ENCODE measurements around the gene SCO2.
A peak's percentile ranks its signal among the peaks of the same experiment; 100 is the strongest.

SCO2 gene, protein sequence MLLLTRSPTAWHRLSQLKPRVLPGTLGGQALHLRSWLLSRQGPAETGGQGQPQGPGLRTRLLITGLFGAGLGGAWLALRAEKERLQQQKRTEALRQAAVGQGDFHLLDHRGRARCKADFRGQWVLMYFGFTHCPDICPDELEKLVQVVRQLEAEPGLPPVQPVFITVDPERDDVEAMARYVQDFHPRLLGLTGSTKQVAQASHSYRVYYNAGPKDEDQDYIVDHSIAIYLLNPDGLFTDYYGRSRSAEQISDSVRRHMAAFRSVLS

DNA sequence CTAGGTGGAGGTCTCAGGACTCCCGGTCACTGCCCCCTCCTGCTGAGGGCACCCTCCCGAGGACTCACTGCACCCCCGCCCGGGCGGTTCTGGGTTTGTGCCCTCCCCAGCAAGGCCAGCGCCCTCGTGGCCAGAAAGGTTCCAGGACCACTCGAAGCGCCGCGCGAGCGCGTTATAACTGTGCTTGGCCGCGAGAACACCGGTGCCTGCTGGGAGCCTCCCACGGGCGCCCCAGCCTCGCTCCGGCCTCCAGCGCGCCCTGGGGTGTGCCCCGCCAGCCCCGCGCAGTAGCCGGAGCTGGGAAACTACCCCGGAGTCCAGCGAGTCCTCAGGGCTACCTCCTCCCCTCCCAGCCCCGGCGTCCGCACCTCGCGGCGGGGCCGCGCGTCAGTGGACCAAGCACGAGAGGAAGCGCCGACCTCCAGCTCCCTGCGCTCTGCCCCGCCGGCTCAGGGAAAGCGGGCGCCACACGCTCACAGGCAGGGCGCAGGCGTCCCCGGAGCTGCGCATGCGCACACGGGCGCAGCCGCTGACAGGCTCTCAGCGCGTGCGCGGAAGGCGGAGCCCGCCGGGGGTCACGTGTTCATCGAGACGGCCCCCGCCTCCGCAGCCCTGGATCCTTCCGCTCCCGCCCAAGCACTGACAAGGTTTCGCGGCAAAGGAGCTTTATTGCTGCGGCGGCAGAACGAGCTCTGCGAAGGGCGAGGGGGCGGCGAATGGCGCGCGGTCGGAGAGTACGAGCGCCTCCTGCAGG, at the start of gene SCO2:
SCO2 (minus strand) TSS at position 495 of the 754 bp plus-strand sequence. CDS start 1,187 bp downstream, outside the sequence.
- ATAC-seq = peak; percentile 53 to 58

DNA sequence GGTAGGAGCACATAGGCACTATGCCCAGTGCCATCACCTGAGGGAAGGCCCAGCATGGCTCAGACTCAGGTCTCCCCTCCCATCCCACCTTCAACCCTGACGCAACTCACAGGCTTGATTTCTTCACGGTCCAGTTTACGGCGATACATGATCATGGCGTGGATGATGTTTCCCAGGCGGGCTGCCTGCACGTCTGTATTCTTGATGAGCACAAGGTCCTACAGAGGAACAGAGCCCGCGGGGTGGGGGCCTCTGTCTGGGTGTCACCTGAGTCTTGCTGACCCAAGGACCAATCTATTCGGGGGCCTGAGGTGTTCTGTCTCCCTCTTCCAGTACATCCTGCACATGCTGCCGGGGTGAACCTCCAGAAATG, 49.0 kb upstream of the SCO2 start:
- no peak for ATAC-seq

DNA sequence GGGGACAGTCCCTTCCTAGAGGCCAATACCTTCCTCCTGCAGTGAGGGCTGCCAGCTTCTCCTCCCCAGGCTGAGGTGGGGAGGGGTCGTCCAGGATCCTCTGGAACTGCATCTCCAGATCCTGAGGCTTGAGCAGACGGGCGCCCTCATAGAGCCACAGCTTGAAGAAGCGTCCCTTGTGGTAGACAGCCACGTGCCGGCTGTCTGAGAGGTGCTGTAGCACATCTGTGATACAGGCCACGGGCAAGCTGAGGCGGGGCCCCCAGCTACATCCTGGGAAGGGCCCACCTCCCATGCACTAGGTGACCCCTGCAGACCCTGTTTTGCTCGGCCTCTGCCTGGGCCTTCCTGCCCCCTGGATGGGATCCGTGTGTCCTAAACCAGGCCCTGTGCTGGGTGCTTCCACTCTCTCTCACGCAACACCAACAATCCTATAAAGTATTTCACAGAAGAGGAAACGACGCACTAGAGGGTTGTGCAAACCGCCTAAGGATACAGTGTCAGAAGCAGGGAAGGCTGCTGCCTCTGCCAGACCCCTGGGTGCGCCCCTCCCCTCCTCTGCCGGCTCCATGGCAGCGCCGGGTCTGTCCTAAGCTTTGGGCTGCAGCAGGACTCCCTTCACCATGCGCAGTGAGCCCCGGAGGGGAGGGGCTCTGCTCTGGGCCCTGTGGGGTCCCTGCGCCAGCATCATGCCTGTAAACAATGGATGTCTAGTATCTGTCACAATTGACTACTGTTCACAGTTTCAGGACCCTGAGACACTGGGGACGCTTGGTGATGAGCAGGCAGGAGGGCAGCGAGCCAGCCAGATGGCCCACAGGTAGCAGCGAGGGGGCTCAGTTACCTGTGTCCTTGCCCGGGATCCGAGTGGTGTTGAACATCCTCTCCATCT, 48.3 kb upstream of the SCO2 start:
- ATAC-seq = no peak

DNA sequence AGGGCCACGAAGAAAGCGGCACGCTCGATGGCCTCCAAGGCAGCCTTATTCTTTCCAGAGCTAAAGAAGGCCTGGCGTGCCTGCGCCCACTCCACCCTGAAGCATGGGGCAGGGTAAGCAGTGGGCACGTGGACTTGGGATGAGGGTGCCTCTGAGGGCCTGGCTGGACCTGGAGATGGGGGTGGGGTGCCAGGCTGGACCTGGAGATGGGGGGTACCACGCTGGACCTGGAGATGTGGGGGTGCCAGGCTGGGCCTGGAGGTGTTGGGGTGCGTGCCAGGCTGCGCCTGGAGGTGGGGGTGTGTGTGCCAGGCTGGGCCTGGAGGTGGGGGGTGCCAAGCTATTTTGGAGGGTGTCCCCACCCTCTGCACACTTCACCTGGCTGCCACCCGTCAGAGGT, 47.6 kb upstream of the SCO2 start:
- ATAC-seq = no peak

DNA sequence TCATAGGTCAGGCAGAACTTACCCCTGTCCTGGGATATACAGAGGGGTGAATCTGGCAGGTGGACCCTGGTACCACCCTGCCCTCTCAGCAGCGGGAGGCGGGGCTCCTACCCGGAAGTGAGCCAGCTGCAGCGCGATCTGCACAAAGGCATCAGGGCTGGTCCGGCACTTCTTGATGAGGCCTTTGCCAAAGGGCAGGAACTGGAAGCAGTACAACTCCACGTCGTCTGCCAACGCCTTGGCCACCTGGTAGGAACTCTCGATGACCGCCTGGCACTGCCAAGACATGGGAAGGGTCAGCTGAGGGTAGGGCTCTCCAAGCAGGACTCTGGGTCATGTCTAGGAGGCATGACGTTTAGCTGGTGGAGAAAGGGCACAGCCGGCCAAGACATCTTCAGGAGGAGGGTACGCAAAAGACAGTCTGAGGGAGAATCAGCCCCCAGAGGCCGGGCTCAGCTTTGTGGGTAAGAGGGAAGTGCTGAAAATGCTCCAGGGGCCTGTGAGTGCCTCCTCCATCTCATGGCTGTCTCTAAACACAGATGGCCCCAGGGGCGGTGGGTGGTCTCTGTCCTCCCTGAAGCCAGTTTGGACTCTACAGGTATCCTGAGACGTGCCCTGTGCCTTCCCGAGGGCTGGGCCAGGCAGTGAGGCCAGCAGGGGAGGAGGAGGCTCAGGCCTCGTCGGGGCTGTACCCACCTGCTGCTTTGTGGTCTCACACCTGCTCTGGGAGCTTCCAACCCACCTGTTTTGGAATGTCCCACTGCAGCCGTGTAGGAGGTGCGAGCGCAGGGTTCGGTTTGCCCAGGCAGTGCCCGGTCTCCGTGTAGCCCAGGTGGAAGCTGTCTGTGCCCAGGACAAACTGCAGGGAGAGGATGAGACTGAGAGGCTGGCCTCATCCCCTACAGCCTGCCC, 46.1 kb upstream of the SCO2 start:
- no peak for ATAC-seq

DNA sequence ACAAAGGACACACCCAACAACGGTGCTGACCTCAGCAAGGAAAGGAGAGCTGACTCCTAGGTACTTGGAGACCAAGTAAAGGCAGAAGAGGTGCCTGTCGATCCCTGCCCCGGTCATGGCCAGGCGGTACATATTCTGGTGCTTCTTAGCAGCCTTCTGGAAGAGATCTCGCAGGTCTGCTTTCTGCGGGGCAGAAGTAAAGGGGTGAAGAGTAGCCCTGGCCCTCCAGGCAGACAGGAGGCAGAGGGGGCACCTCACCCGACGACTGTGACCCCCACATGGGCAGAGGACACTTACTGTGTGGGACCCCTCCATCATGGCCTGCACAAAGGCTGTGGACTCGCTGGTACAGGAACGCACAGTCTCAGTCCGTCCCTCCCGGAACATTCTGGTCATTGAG, 45.5 kb upstream of the SCO2 start:
- no peak for ATAC-seq

DNA sequence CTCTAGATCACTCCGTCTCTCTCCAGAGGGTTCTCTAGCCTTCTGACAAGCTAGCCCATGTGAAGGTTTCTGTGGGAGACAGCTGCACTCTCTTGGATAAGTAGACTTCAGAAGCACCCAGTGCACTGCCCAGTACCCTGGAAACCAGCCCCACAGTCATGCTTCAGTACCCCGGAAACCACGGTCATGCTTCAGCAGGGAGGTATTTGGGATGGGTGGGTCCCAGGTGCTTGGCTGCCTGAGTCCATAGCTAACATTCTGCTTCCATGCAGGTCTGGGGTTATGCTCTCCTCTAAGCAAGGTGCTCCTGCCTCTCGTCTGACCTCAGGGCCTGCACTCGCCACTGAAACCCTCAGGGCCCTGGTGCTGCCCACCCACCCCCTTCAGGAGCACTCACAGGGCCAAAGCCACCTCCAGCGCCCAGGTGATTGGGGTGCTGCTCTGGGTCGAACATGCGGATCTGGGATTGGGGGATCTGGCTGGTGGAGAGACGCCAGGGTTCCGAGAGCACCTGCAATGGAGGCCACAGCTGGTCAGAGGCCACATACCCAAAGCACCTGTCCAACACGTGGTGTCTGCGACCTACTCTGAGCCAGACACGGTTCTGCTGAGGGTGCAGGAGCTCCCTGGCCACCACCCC, 44.6 kb upstream of the SCO2 start:
- ATAC-seq = no peak

DNA sequence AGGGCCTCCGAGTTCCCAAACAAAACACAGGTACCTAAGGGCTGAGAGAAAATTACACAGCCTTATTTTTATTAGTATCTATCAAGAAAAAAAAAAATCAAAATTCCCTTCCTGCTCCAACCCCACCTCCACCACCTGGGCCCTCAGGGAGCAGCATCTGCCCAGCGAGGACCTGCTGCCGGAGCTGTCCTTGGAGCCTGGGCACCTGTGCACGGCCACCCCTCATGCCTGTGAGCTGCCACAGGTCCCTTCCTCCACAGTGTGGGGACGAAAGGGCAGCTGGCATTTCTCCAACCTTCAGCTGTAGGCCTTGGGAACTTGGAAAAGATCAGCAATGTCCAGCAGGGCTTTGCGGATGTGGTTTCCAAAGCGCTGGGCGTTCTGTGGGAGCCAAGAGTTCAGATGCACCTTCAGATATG, 43.7 kb upstream of the SCO2 start:
- no peak for ATAC-seq

DNA sequence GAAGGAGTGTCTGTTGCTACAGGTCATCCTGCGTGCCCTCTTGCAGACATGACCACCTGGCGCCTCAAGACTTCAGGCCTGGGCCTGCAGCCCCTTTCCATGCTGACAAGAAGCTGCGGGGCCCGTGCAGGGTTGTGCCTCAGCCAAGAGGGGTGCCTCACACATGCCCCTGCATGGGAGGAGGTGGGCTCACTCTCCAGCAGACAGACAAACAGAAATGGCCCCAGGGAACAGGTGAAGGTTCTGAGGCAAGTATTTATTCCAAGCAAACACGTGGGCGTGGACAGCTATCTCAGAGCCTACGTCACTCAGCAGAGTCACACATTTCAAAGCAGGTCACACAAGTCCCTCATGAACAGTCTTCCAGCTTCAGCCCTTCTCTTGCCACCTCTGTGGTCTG, 43.2 kb upstream of the SCO2 start:
- no peak for ATAC-seq

DNA sequence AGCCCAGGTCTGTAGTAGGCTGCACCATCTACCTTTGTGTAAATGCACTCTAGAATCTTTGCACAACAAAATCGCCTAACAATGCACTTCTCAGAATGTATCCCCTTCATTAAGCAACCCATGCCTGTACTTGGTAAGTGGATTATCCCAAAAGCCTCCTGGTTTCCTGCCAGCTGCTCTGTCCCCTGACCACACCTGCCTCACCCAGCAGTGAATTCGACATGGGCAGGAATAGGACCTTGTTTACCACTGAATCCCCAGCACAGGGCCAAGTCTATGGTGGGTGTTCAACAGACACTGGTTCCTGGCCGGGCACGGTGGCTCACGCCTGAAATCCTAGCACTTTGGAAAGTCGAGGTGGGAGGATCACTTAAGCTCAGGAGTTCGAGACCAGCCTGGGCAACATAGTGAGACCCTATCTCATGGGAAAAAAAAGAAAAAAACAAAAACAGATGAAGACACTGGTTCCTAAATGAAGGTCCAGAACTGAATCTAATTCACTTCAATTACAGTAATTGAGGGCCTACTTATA, 42.4 kb upstream of the SCO2 start:
- no peak for ATAC-seq

DNA sequence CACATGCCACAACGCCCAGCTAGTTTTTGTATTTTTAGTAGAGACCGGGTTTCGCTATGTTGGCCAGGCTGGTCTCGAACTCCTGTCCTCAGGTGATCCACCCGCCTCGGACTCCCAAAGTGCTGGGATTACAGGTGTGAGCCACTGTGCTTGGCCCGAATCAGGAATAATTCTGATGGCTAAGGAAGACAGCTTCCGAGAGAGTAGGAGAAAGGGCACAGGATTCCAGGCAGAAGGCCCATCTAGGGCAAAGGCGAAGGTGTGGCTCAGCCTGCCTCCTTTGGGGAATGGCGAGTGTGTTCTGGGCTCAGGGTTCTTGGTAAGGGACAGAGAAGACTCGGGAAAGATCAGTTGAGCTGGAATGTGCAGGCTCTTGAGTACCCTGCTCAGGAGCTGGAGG, 38.9 kb upstream of the SCO2 start:
- no peak for ATAC-seq

DNA sequence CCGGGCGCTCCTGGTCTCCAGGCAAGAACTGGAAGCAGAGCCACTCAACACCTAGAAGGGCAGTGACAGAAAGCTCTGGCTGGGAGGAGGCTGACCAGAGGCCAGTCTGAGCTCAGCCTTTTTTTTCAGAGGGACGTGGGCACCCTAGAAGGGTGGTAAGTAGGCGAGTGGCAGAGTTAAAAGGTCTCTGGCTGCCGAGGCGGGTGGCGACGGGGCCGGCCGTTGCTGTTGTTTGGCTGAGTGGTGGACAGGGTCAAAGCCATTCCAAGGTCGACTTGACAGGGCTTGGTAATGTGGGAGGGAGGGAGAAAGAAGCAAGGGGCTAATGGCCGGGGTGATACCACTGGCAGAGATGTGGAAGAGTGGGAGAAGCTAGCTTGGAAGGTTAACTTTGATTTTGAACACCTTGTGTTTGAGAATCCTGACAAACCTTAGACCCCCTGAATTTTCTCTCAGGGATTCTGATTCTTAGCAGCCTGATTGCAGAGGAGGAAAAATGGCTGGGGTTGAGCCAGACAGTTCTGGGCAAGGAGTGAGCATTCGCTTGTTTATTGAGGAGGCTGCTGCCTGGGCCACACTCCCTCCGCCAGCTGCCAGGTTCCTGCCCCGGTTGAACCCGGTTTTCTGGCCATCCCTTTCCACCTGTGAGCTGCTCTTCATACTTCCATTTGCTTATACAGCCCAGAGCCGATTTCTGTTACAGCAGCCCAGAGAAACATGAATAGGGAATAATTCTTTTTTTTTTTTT, 38.2 kb upstream of the SCO2 start:
- ATAC-seq = peak in 1 of 2 donors; percentile 1

DNA sequence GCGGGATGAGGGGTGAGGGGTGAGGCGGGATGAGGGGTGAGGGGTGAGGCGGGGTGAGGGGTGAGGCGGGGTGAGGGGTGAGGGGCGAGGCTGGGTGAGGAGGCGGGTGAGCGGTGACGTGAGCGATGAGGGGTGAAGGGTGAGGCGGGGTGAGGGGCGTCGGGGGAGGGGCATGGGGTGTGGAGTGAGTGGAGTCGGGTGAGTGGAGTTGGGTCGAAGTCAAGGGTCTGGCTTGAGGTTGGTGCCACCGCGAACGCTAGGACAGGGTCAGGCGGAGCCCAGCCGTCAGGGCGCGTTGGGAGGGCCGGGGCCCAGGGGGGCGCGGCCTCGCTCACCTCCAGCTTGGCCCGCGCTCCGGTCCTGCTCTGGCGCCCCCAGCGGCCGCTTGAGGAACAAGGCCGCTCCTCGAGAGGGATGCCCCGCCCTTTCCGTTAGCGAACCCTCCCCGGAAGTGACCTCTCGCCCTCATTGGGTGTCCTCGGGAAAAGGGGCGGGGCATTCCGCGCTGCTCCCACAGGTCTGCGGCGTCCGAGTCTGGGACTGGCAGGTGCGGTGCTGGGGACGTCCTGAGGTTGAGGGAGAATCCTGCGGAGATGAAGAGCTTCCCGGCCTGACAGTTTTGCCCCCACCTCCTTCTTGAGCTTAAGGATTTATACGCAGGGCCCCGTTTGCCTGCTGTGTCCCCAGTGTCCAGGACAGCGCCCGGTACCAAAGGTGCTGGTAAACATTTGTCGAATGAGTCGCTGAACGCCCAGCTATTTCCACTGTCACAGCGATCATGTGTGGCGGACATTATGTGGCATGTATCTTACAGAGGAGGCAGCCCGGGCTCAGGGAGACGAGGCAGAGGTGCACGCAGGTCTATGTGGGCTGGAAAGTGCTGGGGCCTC, 37.4 kb upstream of the SCO2 start, which contains the start of gene SYCE3:
SYCE3 (minus strand) TSS at position 397 of the 890 bp plus-strand sequence. CDS start 6,514 bp downstream, outside the sequence.
- peak; percentile 93 to 95 for ATAC-seq

DNA sequence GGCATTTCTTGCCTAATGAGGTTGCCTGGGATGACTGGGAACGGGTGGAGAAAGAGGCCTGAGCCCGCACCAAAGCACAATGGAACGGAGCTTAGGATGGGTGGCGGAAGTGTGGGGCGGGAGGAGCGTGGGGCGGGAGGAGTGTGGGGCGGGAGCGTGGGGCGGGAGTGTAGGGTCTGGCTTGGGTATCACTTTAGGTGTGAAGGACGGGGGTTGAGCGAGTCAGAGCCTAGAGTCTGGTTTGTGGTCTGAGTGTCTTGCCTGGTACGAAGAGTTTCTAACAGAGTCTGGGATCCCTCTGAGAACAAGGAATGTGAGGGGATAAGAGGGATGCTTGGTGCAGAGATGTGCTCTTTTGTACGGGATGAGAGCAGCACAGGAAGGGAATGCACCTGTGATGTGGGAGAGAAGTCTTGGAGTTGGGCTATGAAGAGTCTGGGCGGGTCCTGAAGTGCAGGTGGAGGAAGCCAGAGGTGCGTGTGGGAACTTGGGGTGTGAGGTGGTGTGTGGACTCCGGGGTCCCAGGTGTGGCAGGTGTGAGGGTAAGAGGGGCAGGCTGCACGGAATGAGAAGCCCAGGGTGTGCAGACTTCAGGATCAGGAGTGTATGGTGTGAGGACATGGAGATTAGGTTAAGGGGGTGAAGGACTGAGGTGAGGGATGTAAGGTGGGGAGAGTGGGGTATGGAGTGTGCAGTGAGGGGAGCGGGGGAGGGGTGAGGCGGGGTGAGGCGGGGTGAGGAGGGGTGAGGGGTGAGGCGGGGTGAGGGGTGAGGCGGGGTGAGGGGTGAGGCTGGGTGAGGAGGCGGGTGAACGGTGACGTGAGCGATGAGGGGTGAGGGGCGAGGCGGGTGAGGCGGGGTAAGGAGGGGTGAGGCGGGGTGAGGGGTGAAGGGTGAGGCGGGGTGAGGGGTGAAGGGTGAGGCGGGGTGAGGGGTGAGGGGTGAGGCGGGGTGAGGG, 36.3 kb upstream of the SCO2 start:
- ATAC-seq = no peak

DNA sequence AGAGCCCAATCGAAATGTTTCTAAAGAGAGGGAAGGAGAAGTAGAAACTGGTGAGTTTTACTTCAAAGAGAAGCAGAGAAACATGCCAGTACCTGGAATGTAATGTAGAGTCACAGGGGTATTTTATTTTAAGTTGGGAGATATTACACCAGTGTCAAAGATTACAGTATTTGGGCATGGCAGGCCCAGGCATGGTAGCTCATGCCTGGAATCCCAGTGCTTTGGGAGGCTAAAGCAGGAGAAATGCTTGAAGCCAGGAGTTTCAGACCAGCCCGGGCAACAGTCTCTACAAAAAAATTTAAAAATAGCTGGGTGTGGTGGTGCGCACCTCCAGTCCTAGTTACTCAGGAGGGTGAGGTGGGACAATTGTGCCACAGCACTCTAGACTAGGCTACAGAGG, 34.6 kb upstream of the SCO2 start:
- ATAC-seq = no peak

DNA sequence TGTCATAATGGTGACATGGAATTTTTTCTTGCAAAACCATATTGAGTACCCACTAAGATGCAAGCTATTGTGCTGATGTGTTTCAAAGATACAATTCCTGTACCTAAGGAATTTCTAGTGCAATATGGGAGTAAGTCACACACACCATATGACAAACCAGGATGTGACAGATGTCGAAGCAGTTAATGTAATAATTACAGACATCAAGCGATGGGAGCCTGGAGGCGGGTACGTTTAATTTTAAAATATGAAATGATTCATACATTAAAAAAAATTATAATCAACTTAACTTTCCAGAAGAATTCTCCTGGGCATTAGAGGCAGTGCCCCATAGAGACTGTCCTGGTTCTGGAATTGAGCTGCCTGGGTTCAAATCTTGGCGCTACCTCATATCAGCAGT, 31.3 kb upstream of the SCO2 start:
- ATAC-seq = no peak

DNA sequence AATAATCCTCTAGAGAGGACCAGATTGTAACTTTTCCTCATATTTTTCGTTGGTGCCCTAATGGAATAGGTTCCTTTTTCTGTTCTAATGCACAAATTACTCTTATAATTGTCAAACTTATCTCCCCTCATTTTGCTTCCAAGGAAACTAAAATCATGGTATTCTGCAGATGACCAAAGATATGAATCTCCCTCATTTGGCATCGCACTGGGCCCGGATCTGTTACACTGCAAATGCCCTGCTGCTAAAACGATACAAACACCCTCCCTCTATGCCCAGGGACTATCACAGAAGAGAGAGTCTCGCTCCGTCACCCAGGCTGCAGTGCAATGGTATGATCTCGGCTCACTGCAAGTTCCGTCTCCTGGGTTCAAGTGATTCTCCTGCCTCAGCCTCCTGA, 27.9 kb upstream of the SCO2 start:
- no peak for ATAC-seq

DNA sequence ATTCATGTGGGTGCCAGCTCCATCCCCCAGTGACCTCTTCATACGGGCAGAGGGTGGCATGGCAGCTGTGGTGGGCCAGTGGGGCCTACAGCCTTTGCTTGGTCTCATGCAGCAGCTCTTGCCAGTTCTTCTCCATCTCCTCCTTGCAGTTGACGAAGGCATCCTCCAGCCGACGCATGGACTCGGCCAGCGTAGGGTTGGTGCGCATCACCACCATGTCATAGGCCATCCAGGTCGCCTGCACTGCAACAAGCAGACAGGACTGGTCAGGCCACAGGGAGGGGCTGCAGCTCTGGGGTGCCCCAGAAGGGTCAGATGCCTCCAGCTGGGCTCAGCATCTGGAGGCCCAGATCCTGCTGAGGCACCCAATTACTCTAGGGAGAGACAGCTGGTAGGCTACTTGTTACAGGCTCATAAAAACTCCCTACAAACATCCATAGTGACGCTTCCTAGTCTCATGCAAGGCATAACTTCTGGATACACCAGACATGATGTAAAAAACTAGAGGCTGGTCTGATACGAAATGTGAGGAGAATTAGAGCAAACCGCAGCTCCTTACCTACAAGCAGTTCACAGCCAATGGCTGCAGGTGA, 25.9 kb upstream of the SCO2 start:
- no peak for ATAC-seq
